GM20000 (cell line): ENCODE data around the gene ZNF560.
A peak's percentile ranks its signal among the peaks of the same experiment; 100 is the strongest.
"Not testable (repeated sequence)": the region's sequence is repeated elsewhere in the genome, so short reads cannot be mapped to it uniquely, and the experiment has no call there.

ENCODE experiments used
- DNase-seq: peaks from one replicate; pipeline ENCODE4 v3.0.0; 2012; ENCODE audit warnings: low spot score
- CTCF ChIP-seq: IDR thresholded peaks from 2 replicates; pipeline ENCODE4 v1.5.1; 2012; ENCODE audit warnings: mild to moderate bottlenecking, control low read depth; ENCODE audit errors: extremely low read depth, missing control alignments

Gene ZNF560

GRCh38 chr19:9498183-9498902, at the start of gene ZNF560:
TSS of gene ZNF560 (minus strand) at chr19:9498616. CDS start at chr19:9475313, 23,303 bp downstream.
- no peak for TF ChIP-seq CTCF
- no peak for DNase-seq

GRCh38 chr19:9547870-9548269, 49.5 kb upstream of the ZNF560 start:
- no peak for DNase-seq

GRCh38 chr19:9541281-9541680, 42.9 kb upstream of the ZNF560 start:
- not testable (repeated sequence) for DNase-seq

More at GRCh38 chr19:9547870-9548269, 49.5 kb upstream of the ZNF560 start:
- TF ChIP-seq CTCF, result no peak

GRCh38 chr19:9539921-9540320, 41.5 kb upstream of the ZNF560 start:
- not testable (repeated sequence) for DNase-seq

GRCh38 chr19:9539201-9539600, 40.8 kb upstream of the ZNF560 start:
- not testable (repeated sequence) for DNase-seq

- peak; percentile 89 for DNase-seq
- TF ChIP-seq CTCF, result no peak
Measured at GRCh38 chr19:9538183-9539058, 40.0 kb upstream of the ZNF560 start, which contains the start of gene ZNF426. TSS of gene ZNF426 (minus strand) at chr19:9538645. CDS start at chr19:9536232, 2,413 bp downstream.

- no peak for TF ChIP-seq CTCF
- no peak for DNase-seq
Measured at GRCh38 chr19:9535934-9536333, 37.5 kb upstream of the ZNF560 start.

GRCh38 chr19:9531933-9532332, 33.5 kb upstream of the ZNF560 start:
- no peak for DNase-seq
- TF ChIP-seq CTCF, result no peak

- no peak for DNase-seq
- TF ChIP-seq CTCF, result no peak
Measured at GRCh38 chr19:9528757-9529336, 30.4 kb upstream of the ZNF560 start.
